ENCODE measurements around the gene CDK6. TPM values are rescaled to one million over a fixed set of nuclear protein-coding genes. Genes with fewer than 3 reads are reported as not detected.

The CDK6 gene
- total and polyA plus RNA-seq, 9 of the 15 experiments (the other 6 are each of a cell fraction or from before 2014, with no cell fraction given), result 7.6 to 109 (median 44.4) TPM

DNA sequence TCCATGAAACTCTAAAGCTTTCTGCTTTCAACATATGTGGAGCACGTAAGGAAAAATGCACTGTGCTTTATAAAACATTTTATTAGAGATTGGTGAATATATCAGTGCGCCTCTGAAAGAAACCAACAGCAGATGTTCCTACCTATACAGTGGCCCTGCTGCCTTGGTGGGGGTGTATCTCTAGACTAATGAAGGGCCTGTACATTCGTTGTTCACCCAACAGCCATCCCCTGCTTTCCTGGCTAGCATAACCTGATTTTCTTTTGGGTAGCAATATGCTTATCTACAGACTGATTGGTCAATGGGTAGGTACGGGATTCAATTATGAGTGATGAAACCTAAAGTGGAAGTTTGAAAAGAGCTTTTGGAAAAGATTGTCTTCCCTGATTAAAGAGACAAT lies 126.5 kb downstream of the CDK6 start:
- H2AFZ ChIP-seq (ENCODE audit: low read depth, low read length), result no peak overlapping the region

DNA sequence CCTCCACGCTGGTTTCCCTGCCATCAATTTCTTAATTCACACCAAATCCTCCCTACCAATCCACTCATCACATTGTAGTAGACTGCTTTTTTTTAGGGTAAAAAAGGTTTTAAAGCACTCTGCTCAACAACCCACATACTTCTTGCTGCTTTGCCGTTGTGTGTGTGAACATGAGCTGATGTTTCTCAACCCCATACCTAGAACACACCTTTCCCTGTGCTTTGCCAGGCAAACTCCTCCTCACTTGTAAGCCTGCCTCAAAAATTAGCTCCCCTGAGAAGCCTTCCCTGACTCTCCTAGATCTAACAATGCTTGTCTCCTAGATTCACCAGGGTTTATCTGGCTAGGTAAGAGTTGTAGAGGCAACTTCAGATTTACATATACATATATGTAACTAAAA lies 127.2 kb downstream of the CDK6 start:
- ChIA-PET CTCF (ENCODE audit: low intra/inter-chr PET ratio) (no interaction called here), POLR2A (no interaction called here)
- Histone ChIP-seq H3K79me2 (ENCODE audit: control insufficient read depth, insufficient read depth, low read length) (no peaks in the 10 kb centered on the region; the same call in 2 of the 3 replicates), H3K9me3 (replicated peaks; ENCODE audit: control insufficient read depth, insufficient read depth, low read depth, low read length) (no peaks in the 10 kb centered on the region), H3K9ac (ENCODE audit: insufficient read depth in 1 of 2, low read depth in 2 of 2, low read length in 2 of 2) (no peak overlapping the region), H3K36me3 (ENCODE audit: control insufficient read depth, insufficient read depth, low read length) (peaks cover 9% of the 10 kb centered on the region; the same call in 1 of the 3 replicates), H3K27ac (ENCODE audit: extremely low read depth, low read depth, low read length) (no peak overlapping the region), H3K9me1 (ENCODE audit: control insufficient read depth, insufficient read depth, low read length) (no peaks in the 10 kb centered on the region), H3K4me2 (ENCODE audit: insufficient read depth, low read length) (no peak overlapping the region), H3K4me1 (replicated peaks in 1 of 2; ENCODE audit: control insufficient read depth in 2 of 2, insufficient read depth in 2 of 2, low read length in 2 of 2) (no peaks in the 10 kb centered on the region), H3K4me3 (no peak overlapping the region), H4K20me1 (replicated peaks; ENCODE audit: control insufficient read depth, insufficient read depth, low read length) (no peaks in the 10 kb centered on the region), H3K27me3 (ENCODE audit: control insufficient read depth in 2 of 2, insufficient read depth in 2 of 2, low read length in 2 of 2) (no peaks in the 10 kb centered on the region), H2AFZ (ENCODE audit: low read depth, low read length) (no peak overlapping the region)
- intact Hi-C loops (cut with micrococcal nuclease), result no loop called here
- WGBS (ENCODE audit: insufficient coverage, low coverage, missing lambda C conversion rate), result 93% methylated on average over 2 of the region's 2 CpGs
- DNase-seq (ENCODE audit: extremely low read depth in 1 of 4, low spot score in 3 of 4) (no peak), FAIRE-seq (no peak), ATAC-seq (no peak)
- in situ Hi-C loops (cut with MboI), result no loop called here
- TF ChIP-seq SMARCA4 (IDR thresholded peaks at IDR 0.05) (no peak), HMGN3 (IDR thresholded peaks at IDR 0.05; ENCODE audit: borderline replicate concordance, extremely low read depth, insufficient read length, low read depth, low read length) (no peak), PTTG1 (tag; IDR thresholded peaks at IDR 0.05; ENCODE audit: low read depth) (no peak), ZNF133 (CRISPR knock-in tag; IDR thresholded peaks at IDR 0.05) (no peak), KLF6 (CRISPR knock-in tag; IDR thresholded peaks at IDR 0.05; ENCODE audit: borderline replicate concordance) (no peak), ZFP1 (CRISPR knock-in tag; IDR thresholded peaks at IDR 0.05) (no peak), ZFP36 (IDR thresholded peaks at IDR 0.05; ENCODE audit: low read depth, low read length, partially characterized antibody) (no peak)
- TF ChIP-seq, protein P1, sequence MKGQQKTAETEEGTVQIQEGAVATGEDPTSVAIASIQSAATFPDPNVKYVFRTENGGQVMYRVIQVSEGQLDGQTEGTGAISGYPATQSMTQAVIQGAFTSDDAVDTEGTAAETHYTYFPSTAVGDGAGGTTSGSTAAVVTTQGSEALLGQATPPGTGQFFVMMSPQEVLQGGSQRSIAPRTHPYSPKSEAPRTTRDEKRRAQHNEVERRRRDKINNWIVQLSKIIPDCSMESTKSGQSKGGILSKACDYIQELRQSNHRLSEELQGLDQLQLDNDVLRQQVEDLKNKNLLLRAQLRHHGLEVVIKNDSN (CRISPR knock-in tag; IDR thresholded peaks at IDR 0.05), result no peak
- TF ChIP-seq, protein P2, sequence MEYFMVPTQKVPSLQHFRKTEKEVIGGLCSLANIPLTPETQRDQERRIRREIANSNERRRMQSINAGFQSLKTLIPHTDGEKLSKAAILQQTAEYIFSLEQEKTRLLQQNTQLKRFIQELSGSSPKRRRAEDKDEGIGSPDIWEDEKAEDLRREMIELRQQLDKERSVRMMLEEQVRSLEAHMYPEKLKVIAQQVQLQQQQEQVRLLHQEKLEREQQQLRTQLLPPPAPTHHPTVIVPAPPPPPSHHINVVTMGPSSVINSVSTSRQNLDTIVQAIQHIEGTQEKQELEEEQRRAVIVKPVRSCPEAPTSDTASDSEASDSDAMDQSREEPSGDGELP (CRISPR knock-in tag; IDR thresholded peaks at IDR 0.05; ENCODE audit: borderline replicate concordance), result no peak
- TF ChIP-seq, protein P3, sequence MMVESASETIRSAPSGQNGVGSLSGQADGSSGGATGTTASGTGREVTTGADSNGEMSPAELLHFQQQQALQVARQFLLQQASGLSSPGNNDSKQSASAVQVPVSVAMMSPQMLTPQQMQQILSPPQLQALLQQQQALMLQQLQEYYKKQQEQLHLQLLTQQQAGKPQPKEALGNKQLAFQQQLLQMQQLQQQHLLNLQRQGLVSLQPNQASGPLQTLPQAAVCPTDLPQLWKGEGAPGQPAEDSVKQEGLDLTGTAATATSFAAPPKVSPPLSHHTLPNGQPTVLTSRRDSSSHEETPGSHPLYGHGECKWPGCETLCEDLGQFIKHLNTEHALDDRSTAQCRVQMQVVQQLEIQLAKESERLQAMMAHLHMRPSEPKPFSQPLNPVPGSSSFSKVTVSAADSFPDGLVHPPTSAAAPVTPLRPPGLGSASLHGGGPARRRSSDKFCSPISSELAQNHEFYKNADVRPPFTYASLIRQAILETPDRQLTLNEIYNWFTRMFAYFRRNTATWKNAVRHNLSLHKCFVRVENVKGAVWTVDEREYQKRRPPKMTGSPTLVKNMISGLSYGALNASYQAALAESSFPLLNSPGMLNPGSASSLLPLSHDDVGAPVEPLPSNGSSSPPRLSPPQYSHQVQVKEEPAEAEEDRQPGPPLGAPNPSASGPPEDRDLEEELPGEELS (CRISPR knock-in tag; IDR thresholded peaks at IDR 0.05; ENCODE audit: borderline replicate concordance), result no peak
- no TSS peak for BruUV-seq (replicated peaks)

More for the DNA sequence above, 126.5 kb downstream of the CDK6 start:
- DNase-seq (ENCODE audit: extremely low read depth in 1 of 4, low spot score in 3 of 4) (no peak), ATAC-seq (no peak), FAIRE-seq (no peak)
- no peak overlapping the region for H3K4me3 ChIP-seq
- H3K9ac ChIP-seq (ENCODE audit: insufficient read depth in 1 of 2, low read depth in 2 of 2, low read length in 2 of 2), result no peak overlapping the region
- 71% methylated on average over 4 of the region's 4 CpGs for WGBS (ENCODE audit: insufficient coverage, low coverage, missing lambda C conversion rate)
- H3K4me2 ChIP-seq (ENCODE audit: insufficient read depth, low read length), result no peak overlapping the region
- POLR2A ChIA-PET, result interaction anchor here (1.1 to 1.3 kb wide), 2 partner anchors 14 to 46 kb away, joined by 3 read pairs; no protein-coding TSS in a partner anchor
- H3K9me3 ChIP-seq (replicated peaks; ENCODE audit: control insufficient read depth, insufficient read depth, low read depth, low read length), result no peaks in the 10 kb centered on the region
- in situ Hi-C loops (cut with MboI), result no loop called here
- H3K9me1 ChIP-seq (ENCODE audit: control insufficient read depth, insufficient read depth, low read length), result no peaks in the 10 kb centered on the region
- H4K20me1 ChIP-seq (replicated peaks; ENCODE audit: control insufficient read depth, insufficient read depth, low read length), result no peaks in the 10 kb centered on the region
- no peak for TF ChIP-seq U2AF2 (optimal IDR thresholded peaks at IDR 0.05; ENCODE audit: low read depth, low read length)
- no peak for TF ChIP-seq ZNF232 (CRISPR knock-in tag; IDR thresholded peaks at IDR 0.05)
- no peak for TF ChIP-seq BACH1 (tag; IDR thresholded peaks at IDR 0.05)
- TF ChIP-seq HSF4 (CRISPR knock-in tag; IDR thresholded peaks at IDR 0.05; ENCODE audit: borderline replicate concordance), result no peak
- intact Hi-C loops (cut with micrococcal nuclease), result no loop called here
- no peak overlapping the region for H3K27ac ChIP-seq (ENCODE audit: extremely low read depth, low read depth, low read length)
- H3K79me2 ChIP-seq (ENCODE audit: control insufficient read depth, insufficient read depth, low read length), result no peaks in the 10 kb centered on the region; the same call in 2 of the 3 replicates
- H3K36me3 ChIP-seq (ENCODE audit: control insufficient read depth, insufficient read depth, low read length), result peaks cover 12% of the 10 kb centered on the region; the same call in 1 of the 3 replicates
- H3K27me3 ChIP-seq (ENCODE audit: control insufficient read depth in 2 of 2, insufficient read depth in 2 of 2, low read length in 2 of 2), result no peaks in the 10 kb centered on the region
- no TSS peak for BruUV-seq (replicated peaks)
- H3K4me1 ChIP-seq (replicated peaks in 1 of 2; ENCODE audit: control insufficient read depth in 2 of 2, insufficient read depth in 2 of 2, low read length in 2 of 2), result no peaks in the 10 kb centered on the region
- CTCF ChIA-PET (ENCODE audit: low intra/inter-chr PET ratio), result no interaction called here

Data from K562 (cell line).